Mesendoderm (in vitro differentiated cells): ENCODE results near the gene HEMK1.

Experiments
- DNase-seq: peaks from one replicate; pipeline ENCODE4 v3.0.0; 2013
- H2AK5ac ChIP-seq: 2 replicates; pipeline ENCODE4 v1.6.1; 2013; ENCODE audit warnings: low read length, inconsistent platforms
- H2BK120ac ChIP-seq: 2 replicates; pipeline ENCODE4 v1.6.1; 2013; ENCODE audit warnings: low read depth, mild to moderate bottlenecking, low read length, moderate library complexity, mixed read lengths
- H2BK15ac ChIP-seq: replicated peaks from 2 replicates; pipeline ENCODE4 v1.6.1; 2013; ENCODE audit warnings: low read depth, mild to moderate bottlenecking, moderate library complexity
- H2BK5ac ChIP-seq: 2 replicates; pipeline ENCODE4 v1.6.1; 2013; ENCODE audit warnings: low read length, inconsistent platforms
- H3K18ac ChIP-seq: 2 replicates; pipeline ENCODE4 v1.6.1; 2013; ENCODE audit warnings: mild to moderate bottlenecking, low read length, mixed read lengths
- H3K23ac ChIP-seq: one replicate; pipeline ENCODE4 v1.6.1; 2013; ENCODE audit warnings: low read length
- H3K27ac ChIP-seq: 2 replicates; pipeline ENCODE4 v1.5.1; 2013; ENCODE audit warnings: low read depth, mild to moderate bottlenecking, inconsistent platforms, low read length, moderate library complexity
- H3K27me3 ChIP-seq: 2 replicates; pipeline ENCODE4 v1.6.1; 2013; ENCODE audit warnings: low read length, control low read depth, mild to moderate bottlenecking, inconsistent platforms; ENCODE audit not compliant: insufficient read depth, poor library complexity
- H3K36me3 ChIP-seq: 2 replicates; pipeline ENCODE4 v1.6.1; 2013; ENCODE audit warnings: low read length, inconsistent platforms; ENCODE audit not compliant: control insufficient read depth, insufficient read depth
- H3K4ac ChIP-seq: one replicate; pipeline ENCODE4 v1.6.1; 2013; ENCODE audit warnings: low read depth, mild to moderate bottlenecking, low read length, moderate library complexity
- H3K4me1 ChIP-seq: 2 replicates; pipeline ENCODE4 v1.6.1; 2013; ENCODE audit warnings: low read depth, low read length, inconsistent platforms; ENCODE audit not compliant: control insufficient read depth
- H3K4me2 ChIP-seq: 2 replicates; pipeline ENCODE4 v1.6.1; 2013; ENCODE audit warnings: low read length
- H3K4me3 ChIP-seq: 2 replicates; pipeline ENCODE4 v1.5.1; 2013; ENCODE audit warnings: mild to moderate bottlenecking, low read length
- H3K56ac ChIP-seq: one replicate; pipeline ENCODE4 v1.6.1; 2013; ENCODE audit warnings: low read length
- H3K79me1 ChIP-seq: 2 replicates; pipeline ENCODE4 v1.6.1; 2013; ENCODE audit warnings: low read length, inconsistent platforms
- H3K79me2 ChIP-seq: 2 replicates; pipeline ENCODE4 v1.6.1; 2013; ENCODE audit warnings: mild to moderate bottlenecking, low read length; ENCODE audit not compliant: control insufficient read depth, insufficient read depth
- H3K9ac ChIP-seq: 2 replicates; pipeline ENCODE4 v1.6.1; 2013; ENCODE audit warnings: low read length, inconsistent platforms
- H4K5ac ChIP-seq: one replicate; pipeline ENCODE4 v1.6.1; 2013; ENCODE audit warnings: low read length
- H4K8ac ChIP-seq: one replicate; pipeline ENCODE4 v1.6.1; 2013; ENCODE audit warnings: low read depth, mild to moderate bottlenecking, control low read depth, low read length, moderate library complexity
- whole genome bisulfite sequencing: extraction: QIAGEN DNeasy Blood & Tissue Kit; methylation state at CpG from one replicate; pipeline ENCODE4 v1.1.7; 2013; ENCODE audit warnings: low lambda C conversion rate, missing lambda C conversion rate; ENCODE audit not compliant: insufficient coverage; ENCODE audit errors: extremely low coverage; 5-methylcytosine and 5-hydroxymethylcytosine counted together

Gene HEMK1

GRCh38 chr3:50587373-50587772, 18.1 kb downstream of the HEMK1 start:
- Histone ChIP-seq H3K79me2 (no peaks in the 10 kb centered on the region), H3K4me3 (no peak overlapping the region), H3K4me1 (no peaks in the 10 kb centered on the region), H2AK5ac (no peak overlapping the region), H3K79me1 (no peaks in the 10 kb centered on the region), H3K4ac (no peak overlapping the region), H2BK120ac (no peak overlapping the region), H3K36me3 (no peaks in the 10 kb centered on the region), H3K27me3 (no peaks in the 10 kb centered on the region), H3K23ac (no peak overlapping the region), H3K27ac (no peak overlapping the region), H3K4me2 (no peak overlapping the region), H2BK5ac (no peak overlapping the region), H4K8ac (no peak overlapping the region), H3K18ac (no peak overlapping the region), H3K9ac (no peak overlapping the region), H3K56ac (no peak overlapping the region), H4K5ac (no peak overlapping the region), H2BK15ac (no peak overlapping the region)
- no peak for DNase-seq
- no CpG with 5 or more reads among the region's 6 CpGs for WGBS

DNA sequence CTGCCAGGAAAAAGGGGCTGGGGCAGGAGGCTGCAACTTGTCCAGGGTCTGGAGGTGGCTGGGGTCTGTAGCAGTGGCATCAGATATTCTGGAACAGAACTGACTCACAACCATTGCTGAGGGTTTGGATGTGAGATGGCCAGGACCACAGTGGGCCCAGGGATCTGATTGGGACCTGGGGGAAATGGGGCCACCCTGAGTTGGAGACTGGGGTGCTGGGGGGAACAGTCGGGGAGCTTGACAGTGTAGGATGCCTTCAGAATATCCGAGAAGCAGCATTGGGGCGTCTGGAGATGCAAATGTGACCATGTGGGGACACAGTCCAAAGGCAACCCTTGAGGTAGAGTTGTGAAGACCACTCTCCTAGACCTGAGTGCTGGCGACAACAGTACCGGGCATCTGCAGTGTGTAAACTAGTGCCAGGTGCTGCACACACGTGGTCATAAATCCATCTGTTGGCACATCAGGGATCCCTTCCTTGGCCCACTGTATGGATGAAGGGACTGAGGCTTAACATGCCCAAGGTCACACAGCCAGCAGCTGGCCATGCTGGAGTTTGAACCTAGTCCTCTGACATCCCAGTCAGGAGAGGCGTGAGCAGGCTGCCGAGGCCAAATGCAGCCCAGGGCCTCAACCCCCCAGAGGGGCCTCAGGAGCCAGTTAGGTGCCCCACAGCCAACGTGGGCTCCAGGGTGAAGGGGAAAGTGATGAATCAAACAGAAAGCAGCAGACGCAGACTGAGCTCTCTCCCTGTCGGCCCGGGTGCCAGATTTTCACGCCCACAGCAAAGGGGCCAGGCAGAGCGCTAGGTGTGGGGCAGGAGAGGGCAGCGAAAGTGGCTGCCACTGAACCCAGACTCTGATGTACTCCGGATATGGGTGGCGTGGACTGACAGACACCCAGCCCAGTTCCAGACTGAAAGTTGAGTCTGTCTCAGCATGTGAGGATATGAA, 18.8 kb downstream of the HEMK1 start:
- no peak overlapping the region for H2BK15ac ChIP-seq
- WGBS: no CpG with 5 or more reads among the region's 17 CpGs
- H3K4me2 ChIP-seq: no peak overlapping the region

GRCh38 chr3:50588759-50589433, 19.6 kb downstream of the HEMK1 start:
- H3K4me3 ChIP-seq: no peak overlapping the region
- no peaks in the 10 kb centered on the region for H3K4me1 ChIP-seq
- H3K18ac ChIP-seq: no peak overlapping the region
- no peak overlapping the region for H4K8ac ChIP-seq
- no peak overlapping the region for H3K23ac ChIP-seq
- H3K4me2 ChIP-seq: no peak overlapping the region
- no peaks in the 10 kb centered on the region for H3K36me3 ChIP-seq
- H3K27me3 ChIP-seq: no peaks in the 10 kb centered on the region
- no peak overlapping the region for H3K4ac ChIP-seq
- no peak overlapping the region for H3K9ac ChIP-seq
- H4K5ac ChIP-seq: no peak overlapping the region
- no CpG with 5 or more reads among the region's 4 CpGs for WGBS
- H3K79me2 ChIP-seq: no peaks in the 10 kb centered on the region
- H2BK15ac ChIP-seq: no peak overlapping the region
- H3K27ac ChIP-seq: no peak overlapping the region
- H3K56ac ChIP-seq: no peak overlapping the region
- H2AK5ac ChIP-seq: no peak overlapping the region
- no peaks in the 10 kb centered on the region for H3K79me1 ChIP-seq
- no peak for DNase-seq
- no peak overlapping the region for H2BK5ac ChIP-seq
- H2BK120ac ChIP-seq: no peak overlapping the region

More for the DNA sequence above, 18.8 kb downstream of the HEMK1 start:
- Histone ChIP-seq H2BK5ac (no peak overlapping the region), H3K36me3 (no peaks in the 10 kb centered on the region), H4K8ac (no peak overlapping the region), H3K27me3 (no peaks in the 10 kb centered on the region), H3K79me1 (no peaks in the 10 kb centered on the region), H3K9ac (no peak overlapping the region), H3K23ac (no peak overlapping the region), H3K56ac (no peak overlapping the region), H3K4me1 (no peaks in the 10 kb centered on the region), H3K4me3 (no peak overlapping the region), H3K4ac (no peak overlapping the region), H4K5ac (no peak overlapping the region), H3K18ac (no peak overlapping the region), H3K27ac (no peak overlapping the region), H2AK5ac (no peak overlapping the region), H2BK120ac (no peak overlapping the region), H3K79me2 (no peaks in the 10 kb centered on the region)
- DNase-seq: no peak

- no peak overlapping the region for H4K8ac ChIP-seq
- no peak overlapping the region for H3K4ac ChIP-seq
- no peaks in the 10 kb centered on the region for H3K79me1 ChIP-seq
- WGBS: no CpG with 5 or more reads among the region's 9 CpGs
- no peak overlapping the region for H3K4me2 ChIP-seq
- no peak overlapping the region for H3K18ac ChIP-seq
- no peak overlapping the region for H3K27ac ChIP-seq
- H3K56ac ChIP-seq: no peak overlapping the region
- no peak overlapping the region for H3K23ac ChIP-seq
- H4K5ac ChIP-seq: no peak overlapping the region
- DNase-seq: no peak
- H3K4me1 ChIP-seq: no peaks in the 10 kb centered on the region
- H3K4me3 ChIP-seq: no peak overlapping the region
- no peak overlapping the region for H2BK5ac ChIP-seq
- H2BK15ac ChIP-seq: no peak overlapping the region
- no peak overlapping the region for H2BK120ac ChIP-seq
- H3K79me2 ChIP-seq: no peaks in the 10 kb centered on the region
- H2AK5ac ChIP-seq: no peak overlapping the region
- H3K27me3 ChIP-seq: no peaks in the 10 kb centered on the region
- H3K36me3 ChIP-seq: no peaks in the 10 kb centered on the region
- no peak overlapping the region for H3K9ac ChIP-seq
Measured at GRCh38 chr3:50591196-50591741, 21.9 kb downstream of the HEMK1 start.

DNA sequence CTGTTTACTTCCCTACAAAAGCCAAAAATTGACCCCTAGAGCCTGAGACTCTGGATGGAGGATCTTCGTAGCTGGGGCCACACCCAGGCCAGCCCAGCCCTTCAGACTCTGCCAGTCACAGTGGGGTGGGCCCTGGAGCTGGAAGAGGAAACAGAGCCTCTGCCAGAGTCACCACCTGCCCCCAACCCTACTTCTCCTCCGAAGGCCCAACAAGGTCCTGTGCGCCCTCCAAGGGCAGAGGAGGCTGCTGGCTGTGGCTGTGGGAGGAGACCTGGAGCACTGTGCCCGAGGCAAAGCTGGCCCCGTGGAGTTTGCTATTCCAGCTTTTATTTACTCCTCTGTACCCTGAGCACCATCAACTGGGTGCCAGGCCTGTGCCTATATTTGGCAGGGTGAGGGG, 23.2 kb downstream of the HEMK1 start:
- H4K8ac ChIP-seq: no peak overlapping the region
- H3K23ac ChIP-seq: no peak overlapping the region
- no peak overlapping the region for H3K4ac ChIP-seq
- no peak overlapping the region for H2AK5ac ChIP-seq
- no peak overlapping the region for H3K27ac ChIP-seq
- no peak overlapping the region for H2BK120ac ChIP-seq
- no peak overlapping the region for H3K9ac ChIP-seq
- H4K5ac ChIP-seq: no peak overlapping the region
- DNase-seq: no peak
- H2BK15ac ChIP-seq: no peak overlapping the region
- H3K18ac ChIP-seq: no peak overlapping the region
- no peak overlapping the region for H2BK5ac ChIP-seq
- no CpG with 5 or more reads among the region's 5 CpGs for WGBS
- no peaks in the 10 kb centered on the region for H3K4me1 ChIP-seq
- H3K4me2 ChIP-seq: no peak overlapping the region
- H3K4me3 ChIP-seq: no peak overlapping the region
- no peaks in the 10 kb centered on the region for H3K79me1 ChIP-seq
- no peaks in the 10 kb centered on the region for H3K36me3 ChIP-seq
- H3K27me3 ChIP-seq: no peaks in the 10 kb centered on the region
- no peaks in the 10 kb centered on the region for H3K79me2 ChIP-seq
- no peak overlapping the region for H3K56ac ChIP-seq
